HG02884 (cell line): ENCODE data around the gene TTC33.

Source experiments
- ATAC-seq: cut with Tn5 transposase; IDR thresholded peaks from one replicate; pipeline ENCODE4 v1.9.1; 2021; ENCODE audit warnings: mild to moderate bottlenecking, moderate library complexity; ENCODE audit not compliant: unreplicated experiment

The TTC33 gene

DNA sequence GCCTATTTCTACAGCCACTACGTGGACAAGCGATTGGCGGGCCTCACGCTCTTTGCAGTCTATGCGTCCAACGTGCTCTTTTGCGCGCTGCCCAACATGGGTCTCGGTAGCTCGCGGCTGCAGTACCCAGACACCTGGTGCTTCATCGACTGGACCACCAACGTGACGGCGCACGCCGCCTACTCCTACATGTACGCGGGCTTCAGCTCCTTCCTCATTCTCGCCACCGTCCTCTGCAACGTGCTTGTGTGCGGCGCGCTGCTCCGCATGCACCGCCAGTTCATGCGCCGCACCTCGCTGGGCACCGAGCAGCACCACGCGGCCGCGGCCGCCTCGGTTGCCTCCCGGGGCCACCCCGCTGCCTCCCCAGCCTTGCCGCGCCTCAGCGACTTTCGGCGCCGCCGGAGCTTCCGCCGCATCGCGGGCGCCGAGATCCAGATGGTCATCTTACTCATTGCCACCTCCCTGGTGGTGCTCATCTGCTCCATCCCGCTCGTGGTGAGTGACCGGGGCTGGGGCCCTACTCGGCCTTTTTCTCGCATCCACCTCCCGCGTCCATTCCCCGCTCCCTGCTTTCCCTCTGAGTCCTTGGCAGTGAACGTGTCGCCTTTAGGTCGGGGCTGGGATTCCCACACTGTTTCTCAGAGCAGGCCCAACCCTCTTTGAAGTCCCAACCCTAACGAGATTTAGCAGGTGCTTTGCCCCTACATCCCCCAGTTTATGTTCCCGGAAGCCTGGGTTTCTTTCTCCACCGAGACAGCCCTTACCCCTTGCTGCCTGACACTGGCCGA is 74.2 kb downstream of the TTC33 start:
- no peak for ATAC-seq

DNA sequence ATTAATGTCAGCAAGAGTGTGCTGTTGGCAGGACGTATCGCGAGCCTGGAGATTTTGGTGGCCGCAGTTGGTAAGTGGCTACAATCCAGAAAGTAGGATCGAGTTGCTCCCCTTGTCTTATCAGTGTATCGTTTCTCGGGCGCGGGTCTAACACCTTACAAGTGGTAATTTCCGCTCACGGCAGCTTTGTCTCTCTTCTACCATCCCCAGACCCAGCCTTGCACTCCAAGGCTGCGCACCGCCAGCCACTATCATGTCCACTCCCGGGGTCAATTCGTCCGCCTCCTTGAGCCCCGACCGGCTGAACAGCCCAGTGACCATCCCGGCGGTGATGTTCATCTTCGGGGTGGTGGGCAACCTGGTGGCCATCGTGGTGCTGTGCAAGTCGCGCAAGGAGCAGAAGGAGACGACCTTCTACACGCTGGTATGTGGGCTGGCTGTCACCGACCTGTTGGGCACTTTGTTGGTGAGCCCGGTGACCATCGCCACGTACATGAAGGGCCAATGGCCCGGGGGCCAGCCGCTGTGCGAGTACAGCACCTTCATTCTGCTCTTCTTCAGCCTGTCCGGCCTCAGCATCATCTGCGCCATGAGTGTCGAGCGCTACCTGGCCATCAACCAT is 74.9 kb downstream of the TTC33 start:
- ATAC-seq, result no peak

- ATAC-seq, result peak; percentile 22
Measured at GRCh38 chr5:40679913-40680681, 75.7 kb downstream of the TTC33 start, which contains the start of gene PTGER4. Gene PTGER4, plus strand, starts transcription at chr5:40679915. Its CDS starts 1,079 bp downstream, at chr5:40680994.

DNA sequence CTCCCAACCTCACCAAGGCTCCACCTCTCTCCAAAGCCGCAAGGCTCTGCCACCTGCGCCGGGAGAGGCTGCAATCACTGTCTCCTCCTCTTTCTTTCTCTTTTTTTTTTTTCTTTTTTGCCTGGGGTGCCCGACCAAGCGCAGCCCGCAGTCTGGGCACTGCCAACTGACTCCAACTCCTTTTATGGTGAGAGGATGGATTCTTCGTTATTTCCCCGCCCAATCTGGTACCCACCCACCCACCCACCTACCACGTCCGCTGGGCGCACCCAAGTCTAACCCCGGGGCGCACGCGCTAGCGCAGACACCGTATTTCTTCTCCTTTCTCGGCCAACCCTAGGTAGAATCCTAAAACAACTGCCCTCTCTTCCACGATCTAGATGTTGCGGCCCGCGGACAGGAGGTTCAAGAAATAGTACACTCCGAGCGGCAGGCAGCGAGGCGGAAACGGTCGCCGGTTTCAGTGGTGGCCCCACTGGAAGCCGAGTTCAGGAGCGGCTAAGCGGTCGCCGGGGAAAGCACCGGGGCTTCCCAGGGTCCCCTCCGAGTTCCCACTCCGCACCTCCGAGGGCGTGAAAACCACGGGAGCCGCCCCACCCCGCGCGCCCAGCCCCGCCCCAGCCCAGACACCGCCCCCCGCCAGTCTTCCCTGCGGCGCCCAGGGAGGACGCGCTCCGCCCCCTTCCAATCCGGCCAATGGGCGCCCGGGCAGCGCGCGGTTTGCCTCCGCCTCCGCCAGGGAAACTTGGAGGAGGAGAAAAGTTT is 76.4 kb downstream of the TTC33 start:
- ATAC-seq, result peak; percentile 59

DNA sequence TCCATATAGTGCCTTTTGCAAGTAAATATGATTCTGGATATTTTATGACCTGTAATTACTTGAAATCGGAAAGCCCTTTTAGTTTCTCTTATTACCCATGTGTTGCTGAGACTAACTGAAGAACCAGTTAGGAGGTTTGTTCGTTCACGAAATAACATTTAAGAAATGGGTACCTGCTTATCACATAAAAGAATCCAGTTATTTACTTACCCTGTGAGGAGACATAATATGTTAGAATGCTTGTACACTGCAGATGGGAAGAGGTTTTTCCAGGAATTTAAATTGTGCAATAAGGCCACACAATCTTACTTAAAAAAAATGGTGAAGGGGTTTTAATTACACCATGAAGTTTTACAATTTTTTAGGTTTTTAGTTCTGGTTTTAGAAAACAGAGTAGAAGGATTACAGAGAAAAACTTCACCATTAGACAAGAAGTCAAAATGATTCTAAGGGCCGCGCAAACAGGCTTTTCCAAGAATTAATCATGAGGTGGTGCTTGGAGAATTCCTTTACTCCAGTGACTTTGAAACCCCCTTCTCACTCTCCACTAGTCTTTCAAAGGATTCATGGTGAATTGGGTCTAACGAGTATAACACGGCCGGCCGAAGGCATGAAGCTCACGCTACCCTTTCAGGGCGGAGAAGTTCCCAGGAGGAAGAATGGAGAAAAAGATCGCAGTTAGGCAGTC is 77.2 kb downstream of the TTC33 start:
- no peak for ATAC-seq

- no peak for ATAC-seq
Measured at GRCh38 chr5:40678026-40678425, 77.7 kb downstream of the TTC33 start.

DNA sequence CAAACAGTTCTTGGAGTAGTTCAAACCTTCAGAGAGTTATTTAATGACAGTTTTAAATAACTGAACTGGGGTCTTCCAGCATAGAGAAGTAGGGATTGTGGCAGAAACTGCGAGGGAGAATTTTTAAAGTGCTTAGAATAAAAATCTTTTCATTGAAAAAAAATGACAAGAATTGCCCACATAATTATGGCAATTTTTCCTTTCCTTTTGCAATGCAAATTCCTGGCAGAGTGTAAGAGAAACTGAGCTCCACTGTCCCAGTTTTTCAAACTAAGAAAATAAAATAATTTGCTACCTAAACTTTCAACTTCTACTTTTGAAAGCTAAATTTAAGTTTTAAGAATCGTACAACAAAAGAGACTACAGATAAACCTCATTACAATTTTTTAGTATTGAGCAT is 78.3 kb downstream of the TTC33 start:
- ATAC-seq, result no peak

DNA sequence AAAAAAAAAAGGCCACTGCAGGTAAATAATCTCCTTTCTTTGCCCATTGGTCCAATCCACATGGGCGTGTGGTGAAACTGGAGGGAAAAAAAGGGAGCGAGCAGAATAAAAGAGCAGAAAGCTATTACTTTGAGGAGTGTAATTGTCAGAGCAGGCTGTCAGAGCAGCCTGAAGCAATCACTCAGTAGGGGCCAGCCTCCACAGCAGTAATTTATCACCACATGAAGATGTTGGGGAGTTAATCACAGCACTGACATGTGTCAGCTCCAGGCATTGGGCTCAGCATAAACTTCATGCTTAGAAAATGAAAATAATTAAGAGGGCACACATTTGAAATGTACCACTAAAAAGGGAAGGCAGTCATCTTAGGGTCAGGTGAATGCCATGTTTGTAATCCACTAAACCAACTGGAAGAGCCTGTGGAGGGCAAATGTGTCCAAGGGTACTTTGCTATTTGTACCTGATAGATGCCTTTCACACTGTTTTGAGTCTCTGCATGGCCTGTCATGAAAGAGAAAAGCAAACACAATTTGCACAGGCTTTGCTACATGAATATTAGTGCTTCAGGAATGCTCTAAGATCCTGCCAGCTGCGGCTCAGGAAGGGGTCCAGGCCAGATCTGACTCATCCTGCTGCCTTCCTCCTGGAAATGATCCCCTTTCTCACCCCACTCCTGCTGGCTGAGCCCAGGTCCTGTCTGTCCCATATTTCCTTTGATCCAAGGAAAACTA is 79.0 kb downstream of the TTC33 start:
- ATAC-seq, result no peak

DNA sequence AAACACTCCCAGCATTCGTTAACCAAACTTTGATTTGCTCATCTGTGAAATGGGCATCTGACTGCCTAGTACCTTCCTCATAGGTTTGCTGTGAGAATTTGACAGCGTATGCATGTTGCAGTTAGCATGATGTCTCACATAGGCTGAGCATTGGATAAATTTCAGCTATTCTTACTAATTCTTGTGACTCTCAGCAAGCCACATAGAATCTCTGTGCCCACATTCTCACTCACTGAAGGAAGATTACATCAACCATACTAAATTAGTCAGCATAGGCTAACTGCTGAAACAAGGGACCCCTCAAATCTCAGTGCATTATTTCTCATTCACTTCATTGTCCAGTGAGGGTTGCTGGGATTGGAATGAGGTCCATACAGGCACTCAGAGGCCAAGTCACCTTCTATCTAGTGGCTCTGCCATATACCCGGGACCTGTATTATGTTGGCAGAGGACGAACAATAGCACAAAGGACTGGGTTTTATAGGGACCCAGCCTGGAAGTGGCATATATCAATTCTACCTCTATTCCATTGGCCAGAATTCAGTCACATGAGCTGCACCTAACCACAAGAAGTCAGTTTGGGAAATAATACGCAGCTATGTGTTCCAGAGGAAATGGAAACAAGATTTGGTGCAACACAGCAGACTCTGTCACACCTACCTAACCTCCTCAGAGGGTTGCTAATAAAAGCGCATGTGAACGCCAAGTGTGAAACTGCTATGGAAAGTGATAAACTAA is 80.2 kb downstream of the TTC33 start:
- no peak for ATAC-seq

GRCh38 chr5:40674661-40675235 is 81.0 kb downstream of the TTC33 start:
- ATAC-seq, result no peak

GRCh38 chr5:40672425-40672824 is 83.3 kb downstream of the TTC33 start:
- no peak for ATAC-seq

- ATAC-seq, result no peak
Measured at GRCh38 chr5:40669606-40670390, 86.0 kb downstream of the TTC33 start.

DNA sequence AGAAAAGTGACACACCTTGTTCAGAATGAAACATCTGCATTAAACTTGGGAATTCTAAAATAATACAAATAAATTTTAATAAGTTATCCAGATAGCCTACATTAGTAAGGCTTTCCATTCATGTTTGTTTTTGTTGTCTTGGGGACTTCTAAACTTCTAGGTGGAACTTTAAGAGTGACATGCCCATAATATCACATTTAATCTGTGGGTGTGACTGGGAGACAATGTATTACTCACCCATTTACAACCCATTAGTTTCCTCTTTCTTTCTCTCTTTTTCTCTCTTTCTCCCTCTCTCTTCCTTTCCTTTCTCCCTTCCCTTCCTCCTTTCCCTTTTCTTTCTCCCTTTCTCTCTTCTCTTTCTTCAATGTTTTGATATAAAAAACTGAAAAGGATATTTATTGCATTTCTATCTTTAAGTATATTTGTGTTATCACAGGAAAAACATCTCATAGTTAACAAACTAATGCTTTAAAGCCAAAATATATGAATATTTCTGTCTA is 88.5 kb downstream of the TTC33 start:
- ATAC-seq, result no peak

DNA sequence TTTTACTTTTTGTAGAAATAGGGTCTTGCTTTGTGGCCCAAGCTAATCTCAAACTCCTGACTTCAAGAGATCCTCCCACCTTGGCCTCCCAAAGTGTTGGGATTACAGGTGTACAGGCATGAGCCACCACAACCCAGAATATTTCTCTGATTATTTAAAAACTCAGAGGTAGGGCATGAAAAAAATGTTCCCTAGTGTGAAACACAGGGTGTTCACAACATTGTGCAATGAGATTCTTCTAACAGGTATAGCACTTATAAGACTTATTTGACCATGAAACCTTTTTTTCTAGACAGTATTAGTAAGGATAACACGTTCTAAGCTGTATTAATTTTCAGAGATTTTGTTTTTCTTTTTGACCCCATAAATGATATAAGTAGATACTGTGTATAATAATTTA is 89.1 kb downstream of the TTC33 start:
- no peak for ATAC-seq

- no peak for ATAC-seq
Measured at GRCh38 chr5:40665635-40666298, 90.0 kb downstream of the TTC33 start.

GRCh38 chr5:40660751-40661150 is 95.0 kb downstream of the TTC33 start:
- ATAC-seq, result no peak

GRCh38 chr5:40656766-40657165 is 99.0 kb downstream of the TTC33 start:
- no peak for ATAC-seq
